GM23338 (cell line): ENCODE results near the gene LGALSL. TPM values are rescaled to one million over a fixed set of nuclear protein-coding genes. Genes with fewer than 3 reads are reported as not detected.

ENCODE experiments used
- ATAC-seq: fragments of 200-7000 bp; cut with Tn5 transposase; 3 replicates; pipeline ENCODE4 v1.9.1; 2020
- DNase-seq: peaks from one replicate; pipeline ENCODE4 v3.0.0-alpha.2; 2015; ENCODE audit warnings: low spot score
- H2AFZ ChIP-seq: fragments of 200-600 bp; sonication (generic); 2 replicates; pipeline ENCODE4 v1.8.0; 2016; ENCODE audit warnings: antibody characterized with exemption, mild to moderate bottlenecking, moderate library complexity
- H3F3A ChIP-seq: fragments of 200-600 bp; sonication (generic); replicated peaks from 2 replicates; pipeline ENCODE4 v1.8.0; 2017; ENCODE audit warnings: antibody characterized with exemption, mixed run types, low read depth
- H3K27ac ChIP-seq: fragments of 200-600 bp; sonication (generic); 2 replicates; pipeline ENCODE4 v1.6.1; 2016; ENCODE audit warnings: low read depth
- H3K27me3 ChIP-seq: fragments of 200-600 bp; sonication (generic); 2 replicates; pipeline ENCODE4 v1.8.0; 2016; ENCODE audit warnings: mild to moderate bottlenecking, mixed run types, moderate library complexity; ENCODE audit not compliant: insufficient read depth
- H3K36me3 ChIP-seq: fragments of 200-600 bp; sonication (generic); 2 replicates; pipeline ENCODE4 v1.8.0; 2016; ENCODE audit warnings: mild to moderate bottlenecking; ENCODE audit not compliant: insufficient read depth
- H3K4me1 ChIP-seq: fragments of 200-600 bp; sonication (generic); 2 replicates; pipeline ENCODE4 v1.8.0; 2016; ENCODE audit warnings: mild to moderate bottlenecking, moderate library complexity; ENCODE audit not compliant: insufficient read depth
- H3K4me2 ChIP-seq: fragments of 200-600 bp; sonication (generic); 2 replicates; pipeline ENCODE4 v1.7.1; 2017; ENCODE audit warnings: mixed run types
- H3K4me3 ChIP-seq: fragments of 200-600 bp; sonication (generic); 2 replicates; pipeline ENCODE4 v1.6.1; 2016; ENCODE audit warnings: mixed run types
- H3K79me2 ChIP-seq: fragments of 200-600 bp; sonication (generic); replicated peaks from 2 replicates; pipeline ENCODE4 v1.8.0; 2017; ENCODE audit warnings: mild to moderate bottlenecking; ENCODE audit not compliant: insufficient read depth
- H3K9me2 ChIP-seq: fragments of 200-600 bp; sonication (generic); 2 replicates; pipeline ENCODE4 v1.8.0; 2017; ENCODE audit not compliant: insufficient read depth
- H4K20me1 ChIP-seq: fragments of 200-600 bp; sonication (generic); replicated peaks from 2 replicates; pipeline ENCODE4 v1.8.0; 2017; ENCODE audit warnings: mild to moderate bottlenecking; ENCODE audit not compliant: insufficient read depth
- H3K27ac Mint-ChIP-seq: 2 replicates; pipeline ENCODE4 v1.8.0; 2020; ENCODE audit warnings: inconsistent platforms, mild to moderate bottlenecking, moderate library complexity, mixed read lengths
- H3K27me3 Mint-ChIP-seq: 3 replicates; pipeline ENCODE4 v1.8.0; 2022; ENCODE audit warnings: low read depth, mild to moderate bottlenecking, moderate library complexity, mixed read lengths, inconsistent platforms; ENCODE audit not compliant: insufficient read depth, poor library complexity
- H3K36me3 Mint-ChIP-seq: 3 replicates; pipeline ENCODE4 v1.8.0; 2021; ENCODE audit warnings: low read depth, mild to moderate bottlenecking, inconsistent platforms, moderate library complexity, mixed read lengths
- H3K4me1 Mint-ChIP-seq: 3 replicates; pipeline ENCODE4 v1.8.0; 2020; ENCODE audit warnings: mild to moderate bottlenecking, inconsistent platforms, mixed read lengths
- H3K4me3 Mint-ChIP-seq: 3 replicates; pipeline ENCODE4 v1.8.0; 2021; ENCODE audit warnings: moderate library complexity, mild to moderate bottlenecking, inconsistent platforms, mixed read lengths
- H3K9me3 Mint-ChIP-seq: 3 replicates; pipeline ENCODE4 v1.8.0; 2020; ENCODE audit warnings: moderate library complexity, mild to moderate bottlenecking, inconsistent platforms, mixed read lengths
- CREB1 ChIP-seq: fragments of 250-450 bp; sonication (Bioruptor Pico); IDR thresholded peaks from 2 replicates; pipeline ENCODE4 v1.5.0; 2020; ENCODE audit warnings: low read depth, mild to moderate bottlenecking, moderate library complexity
- CTCF ChIP-seq, 2 experiments: fragments of 200-600 bp in 1 of 2; sonication (generic) in 1 of 2; conservative IDR thresholded peaks; 2 replicates each; pipeline versions ENCODE4 v1.5.1 to v1.6.1; 2016 to 2017; ENCODE audit warnings: antibody characterized with exemption in 2 of 2, low read depth in 2 of 2, mild to moderate bottlenecking in 2 of 2, moderate library complexity in 1 of 2
- ETS1 ChIP-seq: IDR thresholded peaks from 2 replicates; pipeline ENCODE4 v1.6.1; 2016; ENCODE audit warnings: antibody characterized with exemption
- EZH2phosphoT487 ChIP-seq: fragments of 200-600 bp; sonication (generic); IDR thresholded peaks from one replicate; pipeline ENCODE4 v1.8.1; 2018; ENCODE audit warnings: antibody characterized with exemption; ENCODE audit not compliant: unreplicated experiment
- NANOG ChIP-seq: IDR thresholded peaks from 2 replicates; pipeline ENCODE4 v1.6.1; 2016; ENCODE audit warnings: antibody characterized with exemption, borderline replicate concordance
- POLR2AphosphoS5 ChIP-seq: IDR thresholded peaks from 2 replicates; pipeline ENCODE4 v1.6.1; 2016; ENCODE audit warnings: antibody characterized with exemption, low read depth
- STAT1 ChIP-seq: IDR thresholded peaks from one replicate; pipeline ENCODE4 v1.6.1; 2016; ENCODE audit warnings: antibody characterized with exemption; ENCODE audit not compliant: unreplicated experiment
- ZNF114 ChIP-seq: fragments of 250-450 bp; sonication (Bioruptor Pico); IDR thresholded peaks from 2 replicates; pipeline ENCODE4 v1.5.0; 2020; ENCODE audit warnings: mild to moderate bottlenecking, moderate library complexity
- ZNF331 ChIP-seq: fragments of 250-450 bp; sonication (Bioruptor Pico); IDR thresholded peaks from 2 replicates; pipeline ENCODE4 v1.5.0; 2020; ENCODE audit warnings: low read depth, mild to moderate bottlenecking, moderate library complexity
- polyA plus RNA-seq: library from polyadenylated mRNA; unstranded; fragments of >200 nt; fragmentation: Nextera tagmentation; extraction: Ambion mirVana; gene quantifications from 2 replicates; pipeline ENCODE4 v1.2.1, GENCODE V29; 2016
- total RNA-seq: library from RNA; depleted of rRNA; stranded (reverse); fragments of >200 nt; shearing (Covaris generic); gene quantifications from 2 replicates; pipeline ENCODE4 v1.2.3, GENCODE V29; 2014
- TF ChIP-seq, protein P1 (sequence below): fragments of 250-450 bp; sonication (Bioruptor Pico); IDR thresholded peaks from 2 replicates; pipeline ENCODE4 v1.5.0; 2020; ENCODE audit warnings: mild to moderate bottlenecking, moderate library complexity
- TF ChIP-seq, protein P2 (sequence below): IDR thresholded peaks from one replicate; pipeline ENCODE4 v1.6.1; 2018; ENCODE audit warnings: antibody characterized with exemption; ENCODE audit not compliant: unreplicated experiment

The LGALSL gene
- total and polyA plus RNA-seq, 2 experiments from 2014 or later, result 20.6 to 28.4 TPM

DNA sequence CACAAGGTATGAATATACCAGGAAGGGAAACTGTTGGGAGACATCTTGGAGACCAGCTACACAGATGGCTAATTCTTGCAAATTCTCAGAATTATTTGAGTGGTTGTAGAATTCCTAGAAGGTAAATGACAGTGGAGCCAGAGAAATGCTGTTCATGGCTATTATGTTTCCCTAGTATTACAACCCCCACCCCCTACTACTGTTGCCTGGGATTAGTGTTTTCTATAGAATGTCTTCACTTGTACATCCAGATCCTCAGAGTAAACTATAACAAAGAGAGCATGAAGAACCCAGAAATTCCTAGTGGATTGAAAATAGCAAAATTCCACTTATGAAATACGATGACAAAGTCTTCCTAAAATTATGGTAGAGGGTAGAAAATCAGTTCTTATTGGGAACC lies 15.3 kb downstream of the LGALSL start (continued):
- TF ChIP-seq CTCF (conservative IDR thresholded peaks at IDR 0.05; ENCODE audit: low read depth in 2 of 2), result no peak
- TF ChIP-seq EZH2phosphoT487, result no peak
- TF ChIP-seq ZNF114 (CRISPR knock-in tag), result no peak
- TF ChIP-seq NANOG, result no peak
- TF ChIP-seq POLR2AphosphoS5, result no peak
- no peak for TF ChIP-seq STAT1
- TF ChIP-seq ZNF331 (CRISPR knock-in tag), result no peak
- TF ChIP-seq ETS1, result no peak

- TF ChIP-seq, protein P1, sequence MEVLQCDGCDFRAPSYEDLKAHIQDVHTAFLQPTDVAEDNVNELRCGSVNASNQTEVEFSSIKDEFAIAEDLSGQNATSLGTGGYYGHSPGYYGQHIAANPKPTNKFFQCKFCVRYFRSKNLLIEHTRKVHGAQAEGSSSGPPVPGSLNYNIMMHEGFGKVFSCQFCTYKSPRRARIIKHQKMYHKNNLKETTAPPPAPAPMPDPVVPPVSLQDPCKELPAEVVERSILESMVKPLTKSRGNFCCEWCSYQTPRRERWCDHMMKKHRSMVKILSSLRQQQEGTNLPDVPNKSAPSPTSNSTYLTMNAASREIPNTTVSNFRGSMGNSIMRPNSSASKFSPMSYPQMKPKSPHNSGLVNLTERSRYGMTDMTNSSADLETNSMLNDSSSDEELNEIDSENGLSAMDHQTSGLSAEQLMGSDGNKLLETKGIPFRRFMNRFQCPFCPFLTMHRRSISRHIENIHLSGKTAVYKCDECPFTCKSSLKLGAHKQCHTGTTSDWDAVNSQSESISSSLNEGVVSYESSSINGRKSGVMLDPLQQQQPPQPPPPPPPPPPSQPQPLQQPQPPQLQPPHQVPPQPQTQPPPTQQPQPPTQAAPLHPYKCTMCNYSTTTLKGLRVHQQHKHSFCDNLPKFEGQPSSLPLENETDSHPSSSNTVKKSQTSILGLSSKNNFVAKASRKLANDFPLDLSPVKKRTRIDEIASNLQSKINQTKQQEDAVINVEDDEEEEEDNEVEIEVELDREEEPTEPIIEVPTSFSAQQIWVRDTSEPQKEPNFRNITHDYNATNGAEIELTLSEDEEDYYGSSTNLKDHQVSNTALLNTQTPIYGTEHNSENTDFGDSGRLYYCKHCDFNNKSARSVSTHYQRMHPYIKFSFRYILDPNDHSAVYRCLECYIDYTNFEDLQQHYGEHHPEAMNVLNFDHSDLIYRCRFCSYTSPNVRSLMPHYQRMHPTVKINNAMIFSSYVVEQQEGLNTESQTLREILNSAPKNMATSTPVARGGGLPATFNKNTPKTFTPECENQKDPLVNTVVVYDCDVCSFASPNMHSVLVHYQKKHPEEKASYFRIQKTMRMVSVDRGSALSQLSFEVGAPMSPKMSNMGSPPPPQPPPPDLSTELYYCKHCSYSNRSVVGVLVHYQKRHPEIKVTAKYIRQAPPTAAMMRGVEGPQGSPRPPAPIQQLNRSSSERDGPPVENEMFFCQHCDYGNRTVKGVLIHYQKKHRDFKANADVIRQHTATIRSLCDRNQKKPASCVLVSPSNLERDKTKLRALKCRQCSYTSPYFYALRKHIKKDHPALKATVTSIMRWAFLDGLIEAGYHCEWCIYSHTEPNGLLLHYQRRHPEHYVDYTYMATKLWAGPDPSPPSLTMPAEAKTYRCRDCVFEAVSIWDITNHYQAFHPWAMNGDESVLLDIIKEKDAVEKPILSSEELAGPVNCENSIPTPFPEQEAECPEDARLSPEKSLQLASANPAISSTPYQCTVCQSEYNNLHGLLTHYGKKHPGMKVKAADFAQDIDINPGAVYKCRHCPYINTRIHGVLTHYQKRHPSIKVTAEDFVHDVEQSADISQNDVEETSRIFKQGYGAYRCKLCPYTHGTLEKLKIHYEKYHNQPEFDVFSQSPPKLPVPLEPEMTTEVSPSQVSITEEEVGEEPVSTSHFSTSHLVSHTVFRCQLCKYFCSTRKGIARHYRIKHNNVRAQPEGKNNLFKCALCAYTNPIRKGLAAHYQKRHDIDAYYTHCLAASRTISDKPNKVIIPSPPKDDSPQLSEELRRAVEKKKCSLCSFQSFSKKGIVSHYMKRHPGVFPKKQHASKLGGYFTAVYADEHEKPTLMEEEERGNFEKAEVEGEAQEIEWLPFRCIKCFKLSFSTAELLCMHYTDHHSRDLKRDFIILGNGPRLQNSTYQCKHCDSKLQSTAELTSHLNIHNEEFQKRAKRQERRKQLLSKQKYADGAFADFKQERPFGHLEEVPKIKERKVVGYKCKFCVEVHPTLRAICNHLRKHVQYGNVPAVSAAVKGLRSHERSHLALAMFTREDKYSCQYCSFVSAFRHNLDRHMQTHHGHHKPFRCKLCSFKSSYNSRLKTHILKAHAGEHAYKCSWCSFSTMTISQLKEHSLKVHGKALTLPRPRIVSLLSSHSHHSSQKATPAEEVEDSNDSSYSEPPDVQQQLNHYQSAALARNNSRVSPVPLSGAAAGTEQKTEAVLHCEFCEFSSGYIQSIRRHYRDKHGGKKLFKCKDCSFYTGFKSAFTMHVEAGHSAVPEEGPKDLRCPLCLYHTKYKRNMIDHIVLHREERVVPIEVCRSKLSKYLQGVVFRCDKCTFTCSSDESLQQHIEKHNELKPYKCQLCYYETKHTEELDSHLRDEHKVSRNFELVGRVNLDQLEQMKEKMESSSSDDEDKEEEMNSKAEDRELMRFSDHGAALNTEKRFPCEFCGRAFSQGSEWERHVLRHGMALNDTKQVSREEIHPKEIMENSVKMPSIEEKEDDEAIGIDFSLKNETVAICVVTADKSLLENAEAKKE (CRISPR knock-in tag), result 0 out of 2 replicates have a peak, but pooled peaks have one; percentile 42
- TF ChIP-seq, protein P2, sequence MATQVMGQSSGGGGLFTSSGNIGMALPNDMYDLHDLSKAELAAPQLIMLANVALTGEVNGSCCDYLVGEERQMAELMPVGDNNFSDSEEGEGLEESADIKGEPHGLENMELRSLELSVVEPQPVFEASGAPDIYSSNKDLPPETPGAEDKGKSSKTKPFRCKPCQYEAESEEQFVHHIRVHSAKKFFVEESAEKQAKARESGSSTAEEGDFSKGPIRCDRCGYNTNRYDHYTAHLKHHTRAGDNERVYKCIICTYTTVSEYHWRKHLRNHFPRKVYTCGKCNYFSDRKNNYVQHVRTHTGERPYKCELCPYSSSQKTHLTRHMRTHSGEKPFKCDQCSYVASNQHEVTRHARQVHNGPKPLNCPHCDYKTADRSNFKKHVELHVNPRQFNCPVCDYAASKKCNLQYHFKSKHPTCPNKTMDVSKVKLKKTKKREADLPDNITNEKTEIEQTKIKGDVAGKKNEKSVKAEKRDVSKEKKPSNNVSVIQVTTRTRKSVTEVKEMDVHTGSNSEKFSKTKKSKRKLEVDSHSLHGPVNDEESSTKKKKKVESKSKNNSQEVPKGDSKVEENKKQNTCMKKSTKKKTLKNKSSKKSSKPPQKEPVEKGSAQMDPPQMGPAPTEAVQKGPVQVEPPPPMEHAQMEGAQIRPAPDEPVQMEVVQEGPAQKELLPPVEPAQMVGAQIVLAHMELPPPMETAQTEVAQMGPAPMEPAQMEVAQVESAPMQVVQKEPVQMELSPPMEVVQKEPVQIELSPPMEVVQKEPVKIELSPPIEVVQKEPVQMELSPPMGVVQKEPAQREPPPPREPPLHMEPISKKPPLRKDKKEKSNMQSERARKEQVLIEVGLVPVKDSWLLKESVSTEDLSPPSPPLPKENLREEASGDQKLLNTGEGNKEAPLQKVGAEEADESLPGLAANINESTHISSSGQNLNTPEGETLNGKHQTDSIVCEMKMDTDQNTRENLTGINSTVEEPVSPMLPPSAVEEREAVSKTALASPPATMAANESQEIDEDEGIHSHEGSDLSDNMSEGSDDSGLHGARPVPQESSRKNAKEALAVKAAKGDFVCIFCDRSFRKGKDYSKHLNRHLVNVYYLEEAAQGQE, result no peak
- no peak for TF ChIP-seq CREB1 (CRISPR knock-in tag)
- Histone ChIP-seq H3K79me2 (no peaks in the 10 kb centered on the region), H3K4me2 (no peak overlapping the region)
Measured at GRCh38 chr2:64470071-64470470, 16.1 kb downstream of the LGALSL start.

More at GRCh38 chr2:64470071-64470470, 16.1 kb downstream of the LGALSL start:
- H3K4me3 ChIP-seq, result no peak overlapping the region
- no peak overlapping the region for H3K4me3 Mint-ChIP-seq
- H3K27ac Mint-ChIP-seq, result no peak overlapping the region
- H3K4me1 ChIP-seq, result peaks cover 12% of the 10 kb centered on the region
- DNase-seq, result no peak
- H3K4me1 Mint-ChIP-seq, result peaks cover 29% of the 10 kb centered on the region
- H3K36me3 ChIP-seq, result no peaks in the 10 kb centered on the region
- peak; percentile 28; the same call in 2 of the 3 replicates for ATAC-seq
- peaks cover 3% of the 10 kb centered on the region; the same call in 1 of the 2 replicates for H3K9me2 ChIP-seq
- H3K36me3 Mint-ChIP-seq, result no peaks in the 10 kb centered on the region
- H2AFZ ChIP-seq, result 0 out of 2 replicates have a peak overlapping the region, but pooled peaks have one; percentile 2
- no peaks in the 10 kb centered on the region for H3F3A ChIP-seq
- no peaks in the 10 kb centered on the region for H4K20me1 ChIP-seq
- H3K9me3 Mint-ChIP-seq, result no peaks in the 10 kb centered on the region
- H3K27me3 ChIP-seq, result no peaks in the 10 kb centered on the region
- peaks cover 2% of the 10 kb centered on the region for H3K27me3 Mint-ChIP-seq
- no peak overlapping the region for H3K27ac ChIP-seq
